Glomerular visceral epithelial cell (primary cell): Measurements from ENCODE around the gene ATP5PO.

Source experiments
- DNase-seq: peaks from one replicate; pipeline ENCODE4 v3.0.0-alpha.2; 2016; ENCODE audit errors: extremely low spot score

The ATP5PO gene

GRCh38 chr21:33899199-33899598, 16.4 kb downstream of the ATP5PO start:
- DNase-seq, result no peak

GRCh38 chr21:33898586-33898985, 17.0 kb downstream of the ATP5PO start:
- no peak for DNase-seq

- no peak for DNase-seq
Observed at GRCh38 chr21:33897739-33898138, 17.9 kb downstream of the ATP5PO start.

GRCh38 chr21:33897098-33897497, 18.5 kb downstream of the ATP5PO start:
- DNase-seq, result no peak

- no peak for DNase-seq
Observed at GRCh38 chr21:33896691-33897090, 18.9 kb downstream of the ATP5PO start.

- DNase-seq, result no peak
Observed at GRCh38 chr21:33895356-33895755, 20.2 kb downstream of the ATP5PO start.

- peak; percentile 88 for DNase-seq
Observed at GRCh38 chr21:33894736-33895288, 20.8 kb downstream of the ATP5PO start.

GRCh38 chr21:33893917-33894316, 21.7 kb downstream of the ATP5PO start:
- DNase-seq, result no peak

GRCh38 chr21:33892853-33893252, 22.8 kb downstream of the ATP5PO start:
- DNase-seq, result no peak

GRCh38 chr21:33890187-33890586, 25.4 kb downstream of the ATP5PO start:
- DNase-seq, result no peak

- DNase-seq, result peak; percentile 28
Observed at GRCh38 chr21:33886321-33886720, 29.3 kb downstream of the ATP5PO start.

GRCh38 chr21:33885172-33885514, 30.5 kb downstream of the ATP5PO start:
- DNase-seq, result no peak

GRCh38 chr21:33884376-33885171, 31.0 kb downstream of the ATP5PO start:
- DNase-seq, result no peak

- DNase-seq, result no peak
Observed at GRCh38 chr21:33883118-33883517, 32.5 kb downstream of the ATP5PO start.

- no peak for DNase-seq
Observed at GRCh38 chr21:33881689-33882440, 33.7 kb downstream of the ATP5PO start.

GRCh38 chr21:33880626-33881025, 35.0 kb downstream of the ATP5PO start:
- no peak for DNase-seq

GRCh38 chr21:33878824-33879223, 36.8 kb downstream of the ATP5PO start:
- no peak for DNase-seq

GRCh38 chr21:33875026-33875695, 40.4 kb downstream of the ATP5PO start:
- DNase-seq, result no peak

- no peak for DNase-seq
Observed at GRCh38 chr21:33874161-33874560, 41.4 kb downstream of the ATP5PO start.

GRCh38 chr21:33872881-33873515, 42.6 kb downstream of the ATP5PO start:
- no peak for DNase-seq

- no peak for DNase-seq
Observed at GRCh38 chr21:33871171-33871570, 44.4 kb downstream of the ATP5PO start.

- DNase-seq, result no peak
Observed at GRCh38 chr21:33870768-33871167, 44.8 kb downstream of the ATP5PO start.
